WTC11 (cell line): ENCODE data around the gene CCL22.

Experiments used
- ATF1 ChIP-seq: sonication (generic); formaldehyde crosslinking; IDR thresholded peaks from 2 replicates; pipeline ENCODE4 v1.8.1; 2023; ENCODE audit warnings: mild to moderate bottlenecking, moderate library complexity, missing genetic modification reagents
- CTCF ChIP-seq: fragments of 200-600 bp; IDR thresholded peaks from 2 replicates; pipeline ENCODE4 v1.8.0; 2022; ENCODE audit warnings: antibody characterized with exemption
- MAX ChIP-seq: sonication (generic); formaldehyde crosslinking; IDR thresholded peaks from 2 replicates; pipeline ENCODE4 v1.8.0; 2022; ENCODE audit warnings: mild to moderate bottlenecking, missing genetic modification reagents
- TCF7 ChIP-seq: sonication (generic); formaldehyde crosslinking; IDR thresholded peaks from 2 replicates; pipeline ENCODE4 v1.8.0; 2022; ENCODE audit warnings: mild to moderate bottlenecking, low read depth, missing genetic modification reagents, moderate library complexity
- TEAD4 ChIP-seq: sonication (generic); formaldehyde crosslinking; IDR thresholded peaks from 2 replicates; pipeline ENCODE4 v1.8.0; 2022; ENCODE audit warnings: mild to moderate bottlenecking, missing genetic modification reagents

GRCh38 chr16:57354311-57354710, 4.3 kb upstream of the CCL22 start:
- no peak for TF ChIP-seq CTCF
- no peak for TF ChIP-seq ATF1 (CRISPR knock-in tag)
- TF ChIP-seq TEAD4 (CRISPR knock-in tag): no peak
- no peak for TF ChIP-seq TCF7
- TF ChIP-seq MAX (CRISPR knock-in tag): no peak
